Measurements from ENCODE around the gene COPA. TPM values are rescaled to one million over a fixed set of nuclear protein-coding genes. Genes with fewer than 3 reads are reported as not detected.

COPA gene
- polyA plus RNA-seq, 3 donors, result 162 to 174 (median 166) TPM

DNA sequence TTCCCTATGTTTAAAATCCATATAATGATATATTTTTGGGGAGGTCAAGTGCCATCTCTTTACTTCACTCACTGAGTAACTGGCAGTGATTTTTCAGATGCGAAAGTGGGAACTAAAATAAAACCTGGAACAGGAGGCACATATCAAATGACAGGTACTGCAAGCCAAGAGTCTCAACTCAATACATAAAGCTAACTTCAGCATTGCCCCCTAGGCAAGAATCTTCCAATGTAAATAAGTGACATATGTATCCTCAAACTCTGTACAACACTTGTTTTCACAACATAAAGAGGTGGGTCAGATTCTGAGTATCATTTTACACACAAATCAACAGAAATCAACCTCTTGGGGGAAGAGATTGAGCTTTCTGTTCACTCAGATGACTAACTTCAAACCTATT, 98.8 kb downstream of the COPA start:
- DNase-seq (ENCODE audit: low read depth in 3 of 3, low spot score in 2 of 3), result no peak

DNA sequence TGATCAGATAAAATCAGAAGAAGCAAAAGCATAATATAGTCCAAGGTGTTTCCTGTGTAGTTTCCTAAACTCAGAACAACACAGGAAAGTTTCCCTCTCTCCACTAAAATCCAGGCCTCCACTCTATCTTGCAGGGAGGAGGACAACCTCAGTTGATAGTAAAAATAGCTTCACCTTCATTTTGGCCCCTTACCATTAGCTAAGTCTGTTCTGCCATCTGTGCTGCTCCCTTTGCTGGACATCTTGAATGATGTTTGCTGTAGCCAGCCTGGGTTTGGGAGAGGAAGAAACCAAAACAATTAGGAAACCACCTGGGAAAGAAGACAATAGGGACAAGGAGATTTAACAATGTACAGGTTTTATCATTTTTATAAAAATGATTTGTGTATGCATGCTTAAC, 99.3 kb downstream of the COPA start:
- DNase-seq (ENCODE audit: low read depth in 3 of 3, low spot score in 2 of 3), result no peak

- DNase-seq (ENCODE audit: low read depth in 3 of 3, low spot score in 2 of 3), result no peak
Observed at GRCh38 chr1:160239582-160240299, 103.3 kb downstream of the COPA start.

Other genes with a start within 250 kb of the COPA start
- gene IGSF8, start 244.6 kb downstream of the COPA start, polyA plus RNA-seq (ENCODE audit: insufficient read length in 3 of 3), result 10 to 100 TPM; 24.8 to 33.0 (median 29.2) TPM
- 1 to 10 TPM; 4.2 to 5.8 (median 4.6) TPM for gene ATP1A2, start 227.5 kb downstream of the COPA start, polyA plus RNA-seq (ENCODE audit: insufficient read length in 3 of 3)
- under 1 TPM in 1 of 3 donors, not detected in 2; 0.37 TPM for gene ATP1A4, start 191.6 kb downstream of the COPA start, polyA plus RNA-seq (ENCODE audit: insufficient read length in 3 of 3)
- gene CASQ1, start 152.7 kb downstream of the COPA start, polyA plus RNA-seq (ENCODE audit: insufficient read length in 3 of 3), result under 1 TPM; 0.15 to 0.34 (median 0.18) TPM
- gene PEA15, start 137.9 kb downstream of the COPA start, polyA plus RNA-seq (ENCODE audit: insufficient read length in 3 of 3), result 100 to 1,000 TPM; 129 to 136 (median 132) TPM
- 100 to 1,000 TPM; 170 to 208 (median 184) TPM for gene DCAF8, start 80.7 kb downstream of the COPA start, polyA plus RNA-seq (ENCODE audit: insufficient read length in 3 of 3)
- 10 to 100 TPM; 91.0 to 93.7 (median 91.3) TPM for gene PEX19, start 58.1 kb downstream of the COPA start, polyA plus RNA-seq (ENCODE audit: insufficient read length in 3 of 3)
- gene NCSTN, start 133 bp upstream of the COPA start, polyA plus RNA-seq (ENCODE audit: insufficient read length in 3 of 3), result 100 to 1,000 TPM; 156 to 175 (median 157) TPM
- under 1 TPM; 0.06 to 0.13 (median 0.08) TPM for gene NHLH1, start 23.8 kb upstream of the COPA start, polyA plus RNA-seq (ENCODE audit: insufficient read length in 3 of 3)
- 10 to 100 TPM; 30.9 to 33.7 (median 32.8) TPM for gene VANGL2, start 57.3 kb upstream of the COPA start, polyA plus RNA-seq (ENCODE audit: insufficient read length in 3 of 3)
- gene SLAMF6, start 180.0 kb upstream of the COPA start, polyA plus RNA-seq (ENCODE audit: insufficient read length in 3 of 3), result under 1 TPM; 0.06 to 0.21 (median 0.14) TPM
- gene CD84, start 236.2 kb upstream of the COPA start, polyA plus RNA-seq (ENCODE audit: insufficient read length in 3 of 3), result 1 to 10 TPM in 2 of 3 donors, under 1 TPM in 1; 0.98 to 1.9 (median 1.2) TPM

Measured in right renal cortex interstitium (tissue), 3 donors.